Measurements from ENCODE around the gene LAMC2. TPM values are rescaled to one million over a fixed set of nuclear protein-coding genes. Genes with fewer than 3 reads are reported as not detected.
"Not testable (repeated sequence)": the region's sequence is repeated elsewhere in the genome, so short reads cannot be mapped to it uniquely, and the experiment has no call there.

LAMC2 gene
- total and polyA plus RNA-seq, 7 experiments from 2014 or later, result 0.51 TPM; not detected in 6

GRCh38 chr1:183143576-183144315 is 42.3 kb upstream of the LAMC2 start:
- Histone ChIP-seq H3K4me1 (ENCODE audit: control insufficient read depth in 2 of 2, insufficient read depth in 2 of 2, low read length in 2 of 2) (no peaks in the 10 kb centered on the region), H3K9me3 (ENCODE audit: control insufficient read depth in 2 of 3, low read length in 3 of 3) (no peaks in the 10 kb centered on the region), H3K4me3 (ENCODE audit: low read length) (no peak overlapping the region), H3K27ac (ENCODE audit: low read depth, low read length) (no peak overlapping the region), H3K27me3 (ENCODE audit: control insufficient read depth in 2 of 2, insufficient read depth in 2 of 2, low read length in 2 of 2) (no peaks in the 10 kb centered on the region), H3K36me3 (ENCODE audit: control insufficient read depth in 2 of 3, insufficient read depth in 3 of 3, low read length in 3 of 3) (no peaks in the 10 kb centered on the region)
- peaks cover 0 to 17% (median under 1%) of the 10 kb centered on the region in 5 donors for H3K27me3 Mint-ChIP-seq
- no peaks in the 10 kb centered on the region for H3K9me3 Mint-ChIP-seq
- no peak overlapping the region for H3K27ac Mint-ChIP-seq
- POLR2A ChIA-PET, result no interaction called here
- no peaks in the 10 kb centered on the region for H3K36me3 Mint-ChIP-seq
- DNase-seq, result no peak
- no peaks in the 10 kb centered on the region for H3K4me1 Mint-ChIP-seq
- H3K4me3 Mint-ChIP-seq, result no peak overlapping the region
- CTCF ChIA-PET, result interaction anchor here (0.6 kb wide), 1 partner anchor 144 kb away, joined by 3 read pairs; no protein-coding TSS in a partner anchor
- ATAC-seq, result no peak
- intact Hi-C loops (cut with micrococcal nuclease), result no loop called here

GRCh38 chr1:183144752-183145151 is 41.3 kb upstream of the LAMC2 start:
- Histone ChIP-seq H3K27me3 (ENCODE audit: control insufficient read depth in 2 of 2, insufficient read depth in 2 of 2, low read length in 2 of 2) (no peaks in the 10 kb centered on the region), H3K9me3 (ENCODE audit: control insufficient read depth in 2 of 3, low read length in 3 of 3) (no peaks in the 10 kb centered on the region), H3K36me3 (ENCODE audit: control insufficient read depth in 2 of 3, insufficient read depth in 3 of 3, low read length in 3 of 3) (no peaks in the 10 kb centered on the region), H3K4me3 (ENCODE audit: low read length) (no peak overlapping the region), H3K27ac (ENCODE audit: low read depth, low read length) (no peak overlapping the region), H3K4me1 (ENCODE audit: control insufficient read depth in 2 of 2, insufficient read depth in 2 of 2, low read length in 2 of 2) (no peaks in the 10 kb centered on the region)
- H3K36me3 Mint-ChIP-seq, result no peaks in the 10 kb centered on the region
- POLR2A ChIA-PET, result interaction anchor here (0.5 kb wide), 1 partner anchor 57 kb away, joined by 3 read pairs; no protein-coding TSS in a partner anchor
- H3K27ac Mint-ChIP-seq, result no peak overlapping the region
- ATAC-seq, result no peak
- intact Hi-C loops (cut with micrococcal nuclease), result no loop called here
- no peaks in the 10 kb centered on the region for H3K9me3 Mint-ChIP-seq
- H3K4me3 Mint-ChIP-seq, result no peak overlapping the region
- CTCF ChIA-PET, result no interaction called here
- H3K4me1 Mint-ChIP-seq, result peaks cover 0 to 2% (median 0%) of the 10 kb centered on the region in 7 donors
- H3K27me3 Mint-ChIP-seq, result peaks cover 0 to 18% (median 0%) of the 10 kb centered on the region in 5 donors
- DNase-seq, result no peak

DNA sequence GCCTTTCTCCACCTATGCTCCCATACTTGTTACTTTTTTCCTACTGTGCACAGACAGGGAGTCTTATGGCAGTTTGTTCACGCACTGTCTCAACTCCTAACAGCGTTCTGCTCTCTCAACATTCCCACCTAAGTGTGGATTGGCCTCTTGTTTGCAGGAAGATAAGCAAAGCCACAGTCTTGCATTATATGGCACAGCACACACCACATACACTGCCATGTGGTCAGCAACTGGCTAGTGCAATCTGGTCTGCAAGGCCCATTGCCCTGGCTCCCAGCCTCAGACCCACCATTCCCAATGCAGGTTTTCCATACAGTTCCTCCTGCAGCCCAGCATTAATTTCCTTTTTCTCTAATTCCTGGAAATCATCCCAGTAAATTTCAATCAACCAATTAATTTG is 38.3 kb upstream of the LAMC2 start:
- no peak overlapping the region for H3K4me3 Mint-ChIP-seq
- ATAC-seq, result no peak

GRCh38 chr1:183148599-183148998 is 37.5 kb upstream of the LAMC2 start:
- H3K4me3 ChIP-seq (ENCODE audit: low read length), result no peak overlapping the region
- no peak overlapping the region for H3K4me3 Mint-ChIP-seq
- CTCF ChIA-PET, result no interaction called here
- no peaks in the 10 kb centered on the region for H3K4me1 ChIP-seq (ENCODE audit: control insufficient read depth in 2 of 2, insufficient read depth in 2 of 2, low read length in 2 of 2)
- ATAC-seq (no peak), DNase-seq (no peak)
- intact Hi-C loops (cut with micrococcal nuclease), result no loop called here
- no peaks in the 10 kb centered on the region for H3K9me3 ChIP-seq (ENCODE audit: control insufficient read depth in 2 of 3, low read length in 3 of 3)
- H3K27ac Mint-ChIP-seq, result no peak overlapping the region
- no peak overlapping the region for H3K27ac ChIP-seq (ENCODE audit: low read depth, low read length)
- H3K4me1 Mint-ChIP-seq, result peaks cover 0 to 2% (median 0%) of the 10 kb centered on the region in 7 donors
- no peaks in the 10 kb centered on the region for H3K27me3 ChIP-seq (ENCODE audit: control insufficient read depth in 2 of 2, insufficient read depth in 2 of 2, low read length in 2 of 2)
- H3K36me3 ChIP-seq (ENCODE audit: control insufficient read depth in 2 of 3, insufficient read depth in 3 of 3, low read length in 3 of 3), result no peaks in the 10 kb centered on the region
- POLR2A ChIA-PET, result no interaction called here
- no peaks in the 10 kb centered on the region for H3K9me3 Mint-ChIP-seq
- H3K27me3 Mint-ChIP-seq, result peaks cover 0 to 12% (median 12%) of the 10 kb centered on the region in 5 donors
- H3K36me3 Mint-ChIP-seq, result no peaks in the 10 kb centered on the region

More for the DNA sequence above, 38.3 kb upstream of the LAMC2 start:
- H3K27me3 ChIP-seq (ENCODE audit: control insufficient read depth in 2 of 2, insufficient read depth in 2 of 2, low read length in 2 of 2), result no peaks in the 10 kb centered on the region
- no peak for DNase-seq
- peaks cover 0 to 12% (median 8%) of the 10 kb centered on the region in 5 donors for H3K27me3 Mint-ChIP-seq
- H3K27ac Mint-ChIP-seq, result no peak overlapping the region
- no peaks in the 10 kb centered on the region for H3K36me3 ChIP-seq (ENCODE audit: control insufficient read depth in 2 of 3, insufficient read depth in 3 of 3, low read length in 3 of 3)
- ChIA-PET CTCF (no interaction called here), POLR2A (no interaction called here)
- intact Hi-C loops (cut with micrococcal nuclease), result no loop called here
- H3K4me3 ChIP-seq (ENCODE audit: low read length), result no peak overlapping the region
- no peaks in the 10 kb centered on the region for H3K9me3 ChIP-seq (ENCODE audit: control insufficient read depth in 2 of 3, low read length in 3 of 3)
- H3K36me3 Mint-ChIP-seq, result no peaks in the 10 kb centered on the region
- H3K4me1 ChIP-seq (ENCODE audit: control insufficient read depth in 2 of 2, insufficient read depth in 2 of 2, low read length in 2 of 2), result no peaks in the 10 kb centered on the region
- H3K4me1 Mint-ChIP-seq, result peaks cover 0 to 2% (median 0%) of the 10 kb centered on the region in 7 donors
- H3K27ac ChIP-seq (ENCODE audit: low read depth, low read length), result no peak overlapping the region
- H3K9me3 Mint-ChIP-seq, result no peaks in the 10 kb centered on the region

DNA sequence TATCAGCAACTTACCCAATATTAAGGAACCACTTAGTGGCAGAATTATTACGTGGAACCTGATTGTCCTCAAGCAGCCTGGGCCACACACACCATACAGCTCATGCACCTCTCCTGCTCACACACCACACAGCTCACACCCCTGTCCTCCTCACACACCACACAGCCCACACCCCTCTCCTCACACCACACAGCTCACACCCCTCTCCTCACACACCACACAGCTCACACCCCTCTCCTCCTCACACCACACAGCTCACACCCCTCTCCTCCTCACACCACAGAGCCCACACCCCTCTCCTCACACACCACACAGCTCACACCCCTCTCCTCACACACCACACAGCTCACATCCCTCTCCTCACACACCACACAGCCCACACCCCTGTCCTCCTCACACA is 36.8 kb upstream of the LAMC2 start:
- H3K4me1 ChIP-seq (ENCODE audit: control insufficient read depth in 2 of 2, insufficient read depth in 2 of 2, low read length in 2 of 2), result no peaks in the 10 kb centered on the region
- DNase-seq, result no peak
- H3K9me3 ChIP-seq (ENCODE audit: control insufficient read depth in 2 of 3, low read length in 3 of 3), result no peaks in the 10 kb centered on the region
- ChIA-PET POLR2A (no interaction called here), CTCF (no interaction called here)
- no peak overlapping the region for H3K4me3 Mint-ChIP-seq
- peaks cover 0 to 17% (median 11%) of the 10 kb centered on the region in 5 donors for H3K27me3 Mint-ChIP-seq
- no peak for ATAC-seq
- no peaks in the 10 kb centered on the region for H3K36me3 Mint-ChIP-seq
- no peak overlapping the region for H3K4me3 ChIP-seq (ENCODE audit: low read length)
- intact Hi-C loops (cut with micrococcal nuclease), result no loop called here
- H3K9me3 Mint-ChIP-seq, result no peaks in the 10 kb centered on the region
- no peak overlapping the region for H3K27ac ChIP-seq (ENCODE audit: low read depth, low read length)
- H3K4me1 Mint-ChIP-seq, result peaks cover 0 to 2% (median 0%) of the 10 kb centered on the region in 7 donors
- H3K27me3 ChIP-seq (ENCODE audit: control insufficient read depth in 2 of 2, insufficient read depth in 2 of 2, low read length in 2 of 2), result no peaks in the 10 kb centered on the region
- no peak overlapping the region for H3K27ac Mint-ChIP-seq
- no peaks in the 10 kb centered on the region for H3K36me3 ChIP-seq (ENCODE audit: control insufficient read depth in 2 of 3, insufficient read depth in 3 of 3, low read length in 3 of 3)

GRCh38 chr1:183150032-183150431 is 36.0 kb upstream of the LAMC2 start:
- H3K27ac Mint-ChIP-seq, CTCF ChIA-PET, H3K9me3 Mint-ChIP-seq: not testable (repeated sequence)

GRCh38 chr1:183150445-183150844 is 35.6 kb upstream of the LAMC2 start:
- no peak overlapping the region for H3K4me3 ChIP-seq (ENCODE audit: low read length)
- ATAC-seq (no peak), DNase-seq (no peak)
- no peak overlapping the region for H3K4me3 Mint-ChIP-seq
- H3K27me3 Mint-ChIP-seq, result peaks cover 0 to 17% (median 10%) of the 10 kb centered on the region in 5 donors
- no peaks in the 10 kb centered on the region for H3K4me1 ChIP-seq (ENCODE audit: control insufficient read depth in 2 of 2, insufficient read depth in 2 of 2, low read length in 2 of 2)
- H3K9me3 Mint-ChIP-seq, result no peaks in the 10 kb centered on the region
- ChIA-PET CTCF (no interaction called here), POLR2A (no interaction called here)
- H3K27ac ChIP-seq (ENCODE audit: low read depth, low read length), result no peak overlapping the region
- peaks cover 0 to 2% (median 0%) of the 10 kb centered on the region in 7 donors for H3K4me1 Mint-ChIP-seq
- intact Hi-C loops (cut with micrococcal nuclease), result no loop called here
- H3K27me3 ChIP-seq (ENCODE audit: control insufficient read depth in 2 of 2, insufficient read depth in 2 of 2, low read length in 2 of 2), result no peaks in the 10 kb centered on the region
- no peaks in the 10 kb centered on the region for H3K36me3 ChIP-seq (ENCODE audit: control insufficient read depth in 2 of 3, insufficient read depth in 3 of 3, low read length in 3 of 3)
- H3K27ac Mint-ChIP-seq, result no peak overlapping the region
- no peaks in the 10 kb centered on the region for H3K9me3 ChIP-seq (ENCODE audit: control insufficient read depth in 2 of 3, low read length in 3 of 3)
- H3K36me3 Mint-ChIP-seq, result no peaks in the 10 kb centered on the region

More at GRCh38 chr1:183150032-183150431, 36.0 kb upstream of the LAMC2 start:
- H3K4me3 ChIP-seq (ENCODE audit: low read length); H3K36me3 Mint-ChIP-seq; H3K4me1 Mint-ChIP-seq; H3K36me3 ChIP-seq (ENCODE audit: control insufficient read depth in 2 of 3, insufficient read depth in 3 of 3, low read length in 3 of 3); H3K4me3 Mint-ChIP-seq; H3K27me3 ChIP-seq (ENCODE audit: control insufficient read depth in 2 of 2, insufficient read depth in 2 of 2, low read length in 2 of 2); H3K4me1 ChIP-seq (ENCODE audit: control insufficient read depth in 2 of 2, insufficient read depth in 2 of 2, low read length in 2 of 2); intact Hi-C loops (cut with micrococcal nuclease); ATAC-seq; H3K9me3 ChIP-seq (ENCODE audit: control insufficient read depth in 2 of 3, low read length in 3 of 3); H3K27ac ChIP-seq (ENCODE audit: low read depth, low read length); DNase-seq; POLR2A ChIA-PET: not testable (repeated sequence)
- peaks cover 0 to 17% (median 10%) of the 10 kb centered on the region in 5 donors for H3K27me3 Mint-ChIP-seq

Data from naive thymus-derived CD4-positive, alpha-beta T cell (primary cell).